SK-N-SH treated with all-trans-retinoic acid at 6 μM for 48 hours (cell line): ENCODE results near the gene KDM4B.

ENCODE experiments used
- TF ChIP-seq, protein P1 (sequence below): fragments of 250-450 bp; sonication (Bioruptor Pico); IDR thresholded peaks from 2 replicates; pipeline ENCODE4 v1.8.0; 2020; ENCODE audit warnings: mild to moderate bottlenecking, moderate library complexity, borderline replicate concordance
- TF ChIP-seq, protein P2 (sequence below): fragments of 250-450 bp; sonication (Bioruptor Pico); IDR thresholded peaks from 2 replicates; pipeline ENCODE4 v1.5.1; 2020; ENCODE audit warnings: low read depth, mild to moderate bottlenecking, moderate library complexity

DNA sequence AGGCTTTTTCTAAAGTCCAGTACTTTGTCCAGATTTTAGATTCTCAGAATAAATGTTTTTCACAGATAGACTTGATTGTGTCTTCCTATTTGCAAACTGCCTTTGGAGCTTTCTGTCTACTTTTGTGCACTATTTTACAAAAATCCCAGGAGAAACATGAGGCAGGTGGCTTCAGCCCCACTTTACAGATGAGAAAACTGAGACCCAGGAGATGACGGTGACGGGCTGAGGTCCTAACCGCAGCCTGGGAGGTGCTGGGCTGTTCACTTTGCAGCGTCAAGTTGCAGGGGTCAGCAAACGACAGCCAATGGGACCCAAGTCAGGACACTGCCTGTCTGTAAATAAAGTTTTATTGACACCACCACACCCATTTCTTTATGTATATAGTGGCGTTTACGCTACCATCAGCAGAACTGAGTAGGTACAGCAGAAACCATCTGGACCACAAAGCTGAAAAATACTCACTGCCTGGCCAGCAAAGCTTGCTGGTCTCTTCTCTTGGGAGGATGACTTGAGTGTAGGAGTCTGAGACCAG is 6.8 kb upstream of the KDM4B start:
- TF ChIP-seq, protein P1, sequence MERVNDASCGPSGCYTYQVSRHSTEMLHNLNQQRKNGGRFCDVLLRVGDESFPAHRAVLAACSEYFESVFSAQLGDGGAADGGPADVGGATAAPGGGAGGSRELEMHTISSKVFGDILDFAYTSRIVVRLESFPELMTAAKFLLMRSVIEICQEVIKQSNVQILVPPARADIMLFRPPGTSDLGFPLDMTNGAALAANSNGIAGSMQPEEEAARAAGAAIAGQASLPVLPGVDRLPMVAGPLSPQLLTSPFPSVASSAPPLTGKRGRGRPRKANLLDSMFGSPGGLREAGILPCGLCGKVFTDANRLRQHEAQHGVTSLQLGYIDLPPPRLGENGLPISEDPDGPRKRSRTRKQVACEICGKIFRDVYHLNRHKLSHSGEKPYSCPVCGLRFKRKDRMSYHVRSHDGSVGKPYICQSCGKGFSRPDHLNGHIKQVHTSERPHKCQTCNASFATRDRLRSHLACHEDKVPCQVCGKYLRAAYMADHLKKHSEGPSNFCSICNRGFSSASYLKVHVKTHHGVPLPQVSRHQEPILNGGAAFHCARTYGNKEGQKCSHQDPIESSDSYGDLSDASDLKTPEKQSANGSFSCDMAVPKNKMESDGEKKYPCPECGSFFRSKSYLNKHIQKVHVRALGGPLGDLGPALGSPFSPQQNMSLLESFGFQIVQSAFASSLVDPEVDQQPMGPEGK (CRISPR knock-in tag) = no peak
- TF ChIP-seq, protein P2, sequence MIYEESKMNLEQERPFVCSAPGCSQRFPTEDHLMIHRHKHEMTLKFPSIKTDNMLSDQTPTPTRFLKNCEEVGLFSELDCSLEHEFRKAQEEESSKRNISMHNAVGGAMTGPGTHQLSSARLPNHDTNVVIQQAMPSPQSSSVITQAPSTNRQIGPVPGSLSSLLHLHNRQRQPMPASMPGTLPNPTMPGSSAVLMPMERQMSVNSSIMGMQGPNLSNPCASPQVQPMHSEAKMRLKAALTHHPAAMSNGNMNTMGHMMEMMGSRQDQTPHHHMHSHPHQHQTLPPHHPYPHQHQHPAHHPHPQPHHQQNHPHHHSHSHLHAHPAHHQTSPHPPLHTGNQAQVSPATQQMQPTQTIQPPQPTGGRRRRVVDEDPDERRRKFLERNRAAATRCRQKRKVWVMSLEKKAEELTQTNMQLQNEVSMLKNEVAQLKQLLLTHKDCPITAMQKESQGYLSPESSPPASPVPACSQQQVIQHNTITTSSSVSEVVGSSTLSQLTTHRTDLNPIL (CRISPR knock-in tag) = no peak
